ENCODE data around the gene FAM53B. TPM values are rescaled to one million over a fixed set of nuclear protein-coding genes. Genes with fewer than 3 reads are reported as not detected.

Gene FAM53B
- polyA plus RNA-seq, 1 of the 3 experiments (the other 2 are of a cell fraction): 5.6 TPM

GRCh38 chr10:124652200-124652599 lies 92.0 kb downstream of the FAM53B start (continued):
- no peak for TF ChIP-seq CHD2 (IDR thresholded peaks at IDR 0.05; ENCODE audit: low read length, partially characterized antibody)
- TF ChIP-seq, protein P1, sequence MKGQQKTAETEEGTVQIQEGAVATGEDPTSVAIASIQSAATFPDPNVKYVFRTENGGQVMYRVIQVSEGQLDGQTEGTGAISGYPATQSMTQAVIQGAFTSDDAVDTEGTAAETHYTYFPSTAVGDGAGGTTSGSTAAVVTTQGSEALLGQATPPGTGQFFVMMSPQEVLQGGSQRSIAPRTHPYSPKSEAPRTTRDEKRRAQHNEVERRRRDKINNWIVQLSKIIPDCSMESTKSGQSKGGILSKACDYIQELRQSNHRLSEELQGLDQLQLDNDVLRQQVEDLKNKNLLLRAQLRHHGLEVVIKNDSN (IDR thresholded peaks at IDR 0.05; ENCODE audit: borderline replicate concordance, low read depth): no peak

GRCh38 chr10:124651402-124651891 lies 92.7 kb downstream of the FAM53B start:
- Histone ChIP-seq H2AFZ (ENCODE audit: low read depth) (no peak overlapping the region), H4K20me1 (ENCODE audit: insufficient read depth) (no peaks in the 10 kb centered on the region), H3K36me3 (replicated peaks in 1 of 2; ENCODE audit: control insufficient read depth in 1 of 2, insufficient read depth in 2 of 2, low read length in 1 of 2) (no peaks in the 10 kb centered on the region), H3K4me2 (no peak overlapping the region), H3F3A (replicated peaks; ENCODE audit: insufficient read depth) (peaks cover 4% of the 10 kb centered on the region), H3K27ac (ENCODE audit: low read depth in 2 of 2, low read length in 1 of 2) (peak overlapping the region in 1 of 2 experiments; percentile 53; a peak in 1 of 4 replicates), H3K9ac (no peak overlapping the region), H3K4me3 (ENCODE audit: low read depth in 2 of 2, low read length in 1 of 2) (no peak overlapping the region), H3K27me3 (ENCODE audit: insufficient read depth) (no peaks in the 10 kb centered on the region), H3K9me3 (no peaks in the 10 kb centered on the region), H3K4me1 (ENCODE audit: control insufficient read depth in 1 of 2, insufficient read depth in 2 of 2, low read depth in 1 of 2, low read length in 1 of 2) (peaks cover 21 to 80% of the 10 kb centered on the region in 2 experiments), H3K79me2 (ENCODE audit: insufficient read depth) (peaks cover 11% of the 10 kb centered on the region; the same call in 1 of the 2 replicates), H3K9me2 (no peaks in the 10 kb centered on the region)
- no peak for TF ChIP-seq FOSL2 (IDR thresholded peaks at IDR 0.05; ENCODE audit: borderline replicate concordance, low read depth)
- TF ChIP-seq MEF2A (IDR thresholded peaks at IDR 0.05; ENCODE audit: borderline replicate concordance, low read depth): no peak
- no peak for TF ChIP-seq NRF1 (IDR thresholded peaks at IDR 0.05; ENCODE audit: low read depth, low read length)
- TF ChIP-seq, protein P2, sequence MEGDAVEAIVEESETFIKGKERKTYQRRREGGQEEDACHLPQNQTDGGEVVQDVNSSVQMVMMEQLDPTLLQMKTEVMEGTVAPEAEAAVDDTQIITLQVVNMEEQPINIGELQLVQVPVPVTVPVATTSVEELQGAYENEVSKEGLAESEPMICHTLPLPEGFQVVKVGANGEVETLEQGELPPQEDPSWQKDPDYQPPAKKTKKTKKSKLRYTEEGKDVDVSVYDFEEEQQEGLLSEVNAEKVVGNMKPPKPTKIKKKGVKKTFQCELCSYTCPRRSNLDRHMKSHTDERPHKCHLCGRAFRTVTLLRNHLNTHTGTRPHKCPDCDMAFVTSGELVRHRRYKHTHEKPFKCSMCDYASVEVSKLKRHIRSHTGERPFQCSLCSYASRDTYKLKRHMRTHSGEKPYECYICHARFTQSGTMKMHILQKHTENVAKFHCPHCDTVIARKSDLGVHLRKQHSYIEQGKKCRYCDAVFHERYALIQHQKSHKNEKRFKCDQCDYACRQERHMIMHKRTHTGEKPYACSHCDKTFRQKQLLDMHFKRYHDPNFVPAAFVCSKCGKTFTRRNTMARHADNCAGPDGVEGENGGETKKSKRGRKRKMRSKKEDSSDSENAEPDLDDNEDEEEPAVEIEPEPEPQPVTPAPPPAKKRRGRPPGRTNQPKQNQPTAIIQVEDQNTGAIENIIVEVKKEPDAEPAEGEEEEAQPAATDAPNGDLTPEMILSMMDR (IDR thresholded peaks at IDR 0.05): no peak
- TF ChIP-seq RAD21 (IDR thresholded peaks at IDR 0.05; ENCODE audit: low read length): no peak
- TF ChIP-seq JUND (IDR thresholded peaks at IDR 0.05): no peak
- no peak for TF ChIP-seq RFX5 (IDR thresholded peaks at IDR 0.05; ENCODE audit: low read length)
- no peak for TF ChIP-seq SIN3A (IDR thresholded peaks at IDR 0.05; ENCODE audit: borderline replicate concordance, low read depth, low read length)
- no peak for TF ChIP-seq YY1 (IDR thresholded peaks at IDR 0.05; ENCODE audit: low read depth)
- no peak for TF ChIP-seq EZH2phosphoT487 (IDR thresholded peaks at IDR 0.05; ENCODE audit: borderline replicate concordance, low read depth)
- TF ChIP-seq TEAD4 (IDR thresholded peaks at IDR 0.05; ENCODE audit: borderline replicate concordance, insufficient read depth): no peak
- no peak for TF ChIP-seq TAF1 (IDR thresholded peaks at IDR 0.05; ENCODE audit: borderline replicate concordance, low read depth, low read length)
- TF ChIP-seq GABPA (IDR thresholded peaks at IDR 0.05; ENCODE audit: low read depth): no peak
- no peak for TF ChIP-seq TCF12 (IDR thresholded peaks at IDR 0.05)
- TF ChIP-seq USF2 (IDR thresholded peaks at IDR 0.05; ENCODE audit: borderline replicate concordance, low read depth, low read length): no peak
- TF ChIP-seq FOXJ3 (CRISPR knock-in tag; IDR thresholded peaks at IDR 0.05): no peak
- TF ChIP-seq ELF1 (IDR thresholded peaks at IDR 0.05): no peak
- TF ChIP-seq EP300 (IDR thresholded peaks at IDR 0.05; ENCODE audit: borderline replicate concordance in 1 of 2, low read depth in 1 of 2, low read length in 1 of 2): no peak
- ChIA-PET CTCF (no interaction called here), POLR2A (no interaction called here)
- no peak for DNase-seq
- WGBS (ENCODE audit: low lambda C conversion rate): 100% methylated on average over 3 of the region's 14 CpGs
